Measurements from ENCODE around the gene PCDHGC5.

Gene PCDHGC5

DNA sequence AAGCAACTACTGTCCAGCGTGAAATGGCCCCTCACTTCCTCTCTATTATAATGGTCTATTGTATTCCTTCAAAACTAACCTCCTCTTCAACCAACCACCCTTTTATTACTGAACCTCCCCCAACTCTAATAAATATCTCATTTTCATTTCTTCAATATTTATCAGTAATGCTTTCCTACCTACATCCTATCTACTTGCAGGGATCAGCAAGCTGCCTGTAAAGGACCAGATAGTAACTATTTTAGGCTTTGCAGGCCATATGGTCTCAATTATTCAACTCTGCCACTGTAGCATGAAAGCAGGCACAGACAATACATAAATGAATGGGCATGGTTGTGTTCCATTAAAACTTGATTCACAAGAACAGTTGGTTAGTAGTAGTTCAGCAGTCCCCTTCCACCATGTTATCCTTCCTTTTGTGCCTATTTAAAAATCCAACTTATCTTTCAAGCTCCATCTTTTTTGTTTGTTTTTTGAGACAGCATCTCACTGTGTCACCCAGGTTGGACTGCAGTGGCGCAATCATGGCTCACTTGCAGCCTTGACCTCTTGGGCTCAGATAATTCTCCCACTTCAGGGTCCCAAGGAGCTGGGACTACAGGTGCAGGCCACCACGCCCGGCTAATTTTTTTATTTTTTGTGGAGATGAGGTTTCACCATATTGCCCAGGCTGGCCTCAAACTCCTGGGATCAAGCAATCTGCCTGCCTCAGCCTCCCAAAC lies 45.8 kb downstream of the PCDHGC5 start:
- DNase-seq, result no peak

All from CD4-positive, alpha-beta T cell treated with Interleukin-1 beta for 1 hour (primary cell).